NCI-H1436 treated with DMSO at 0.1 percent for 48 hours (cell line): ENCODE results near the gene NEU4.
"Not testable (repeated sequence)": the region's sequence is repeated elsewhere in the genome, so short reads cannot be mapped to it uniquely, and the experiment has no call there.

Experiments used
- DNase-seq: peaks from one replicate; lab custom pipeline; 2025; lab: John Stamatoyannopoulos, UW

Gene NEU4

GRCh38 chr2:241833756-241834526, 24.9 kb downstream of the NEU4 start:
- DNase-seq: not testable (repeated sequence)

- DNase-seq: no peak
Observed at GRCh38 chr2:241834527-241835210, 25.7 kb downstream of the NEU4 start.

GRCh38 chr2:241835611-241836010, 26.6 kb downstream of the NEU4 start:
- no peak for DNase-seq

GRCh38 chr2:241836292-241836691, 27.3 kb downstream of the NEU4 start:
- no peak for DNase-seq

GRCh38 chr2:241837197-241837965, 28.4 kb downstream of the NEU4 start:
- DNase-seq: no peak

GRCh38 chr2:241841181-241842066, 32.4 kb downstream of the NEU4 start:
- DNase-seq: no peak

GRCh38 chr2:241842067-241842415, 33.0 kb downstream of the NEU4 start:
- no peak for DNase-seq

- DNase-seq: no peak
Observed at GRCh38 chr2:241842620-241843211, 33.7 kb downstream of the NEU4 start.

- no peak for DNase-seq
Observed at GRCh38 chr2:241843321-241844065, 34.5 kb downstream of the NEU4 start.

- no peak for DNase-seq
Observed at GRCh38 chr2:241844066-241844728, 35.2 kb downstream of the NEU4 start.

GRCh38 chr2:241844831-241845578, 36.0 kb downstream of the NEU4 start:
- no peak for DNase-seq

GRCh38 chr2:241846406-241846805, 37.4 kb downstream of the NEU4 start:
- no peak for DNase-seq

GRCh38 chr2:241848761-241849615, 40.0 kb downstream of the NEU4 start:
- DNase-seq: no peak

GRCh38 chr2:241849616-241850543, 40.9 kb downstream of the NEU4 start:
- no peak for DNase-seq

GRCh38 chr2:241850544-241851324, 41.7 kb downstream of the NEU4 start:
- DNase-seq: no peak

GRCh38 chr2:241851325-241852115, 42.5 kb downstream of the NEU4 start:
- DNase-seq: no peak
